ENCODE data around the gene ZNF423. TPM values are rescaled to one million over a fixed set of nuclear protein-coding genes. Genes with fewer than 3 reads are reported as not detected.

Gene ZNF423
- total and polyA plus RNA-seq, 9 of the 15 experiments (the other 6 are each of a cell fraction or from before 2014, with no cell fraction given): not detected

- TF ChIP-seq, protein P1, sequence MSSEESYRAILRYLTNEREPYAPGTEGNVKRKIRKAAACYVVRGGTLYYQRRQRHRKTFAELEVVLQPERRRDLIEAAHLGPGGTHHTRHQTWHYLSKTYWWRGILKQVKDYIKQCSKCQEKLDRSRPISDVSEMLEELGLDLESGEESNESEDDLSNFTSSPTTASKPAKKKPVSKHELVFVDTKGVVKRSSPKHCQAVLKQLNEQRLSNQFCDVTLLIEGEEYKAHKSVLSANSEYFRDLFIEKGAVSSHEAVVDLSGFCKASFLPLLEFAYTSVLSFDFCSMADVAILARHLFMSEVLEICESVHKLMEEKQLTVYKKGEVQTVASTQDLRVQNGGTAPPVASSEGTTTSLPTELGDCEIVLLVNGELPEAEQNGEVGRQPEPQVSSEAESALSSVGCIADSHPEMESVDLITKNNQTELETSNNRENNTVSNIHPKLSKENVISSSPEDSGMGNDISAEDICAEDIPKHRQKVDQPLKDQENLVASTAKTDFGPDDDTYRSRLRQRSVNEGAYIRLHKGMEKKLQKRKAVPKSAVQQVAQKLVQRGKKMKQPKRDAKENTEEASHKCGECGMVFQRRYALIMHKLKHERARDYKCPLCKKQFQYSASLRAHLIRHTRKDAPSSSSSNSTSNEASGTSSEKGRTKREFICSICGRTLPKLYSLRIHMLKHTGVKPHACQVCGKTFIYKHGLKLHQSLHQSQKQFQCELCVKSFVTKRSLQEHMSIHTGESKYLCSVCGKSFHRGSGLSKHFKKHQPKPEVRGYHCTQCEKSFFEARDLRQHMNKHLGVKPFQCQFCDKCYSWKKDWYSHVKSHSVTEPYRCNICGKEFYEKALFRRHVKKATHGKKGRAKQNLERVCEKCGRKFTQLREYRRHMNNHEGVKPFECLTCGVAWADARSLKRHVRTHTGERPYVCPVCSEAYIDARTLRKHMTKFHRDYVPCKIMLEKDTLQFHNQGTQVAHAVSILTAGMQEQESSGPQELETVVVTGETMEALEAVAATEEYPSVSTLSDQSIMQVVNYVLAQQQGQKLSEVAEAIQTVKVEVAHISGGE (CRISPR knock-in tag; IDR thresholded peaks at IDR 0.05): no peak
- TF ChIP-seq STAT5A (IDR thresholded peaks at IDR 0.05; ENCODE audit: borderline replicate concordance, low read length) (no peak), MCM3 (IDR thresholded peaks at IDR 0.05) (no peak), JUND (IDR thresholded peaks at IDR 0.05; ENCODE audit: borderline replicate concordance, low read depth, low read length) (no peak), JUND (tag; IDR thresholded peaks at IDR 0.05; ENCODE audit: borderline replicate concordance, low read depth, low read length) (no peak), SAFB (IDR thresholded peaks at IDR 0.05; ENCODE audit: borderline replicate concordance, low read depth, low read length) (no peak), NCOA4 (IDR thresholded peaks at IDR 0.05; ENCODE audit: partially characterized antibody) (no peak), EP300 (IDR thresholded peaks at IDR 0.05; ENCODE audit: low read length) (no peak), ZNF57 (CRISPR knock-in tag; IDR thresholded peaks at IDR 0.05) (no peak), NELFE (IDR thresholded peaks at IDR 0.05; ENCODE audit: insufficient read depth, insufficient read length) (no peak)
- TF ChIP-seq, protein P2, sequence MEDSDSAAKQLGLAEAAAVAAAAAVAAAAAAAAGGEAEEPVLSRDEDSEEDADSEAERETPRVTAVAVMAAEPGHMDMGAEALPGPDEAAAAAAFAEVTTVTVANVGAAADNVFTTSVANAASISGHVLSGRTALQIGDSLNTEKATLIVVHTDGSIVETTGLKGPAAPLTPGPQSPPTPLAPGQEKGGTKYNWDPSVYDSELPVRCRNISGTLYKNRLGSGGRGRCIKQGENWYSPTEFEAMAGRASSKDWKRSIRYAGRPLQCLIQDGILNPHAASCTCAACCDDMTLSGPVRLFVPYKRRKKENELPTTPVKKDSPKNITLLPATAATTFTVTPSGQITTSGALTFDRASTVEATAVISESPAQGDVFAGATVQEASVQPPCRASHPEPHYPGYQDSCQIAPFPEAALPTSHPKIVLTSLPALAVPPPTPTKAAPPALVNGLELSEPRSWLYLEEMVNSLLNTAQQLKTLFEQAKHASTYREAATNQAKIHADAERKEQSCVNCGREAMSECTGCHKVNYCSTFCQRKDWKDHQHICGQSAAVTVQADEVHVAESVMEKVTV (CRISPR knock-in tag; IDR thresholded peaks at IDR 0.05): no peak
Observed at GRCh38 chr16:49673442-49673841, 182.5 kb downstream of the ZNF423 start (continued).
